HG02870 (cell line): ENCODE results near the gene TRIM33.
"Not testable (repeated sequence)": the region's sequence is repeated elsewhere in the genome, so short reads cannot be mapped to it uniquely, and the experiment has no call there.

Experiments used
- ATAC-seq: cut with Tn5 transposase; IDR thresholded peaks from one replicate; pipeline ENCODE4 v1.9.1; 2021; ENCODE audit warnings: mild to moderate bottlenecking, moderate library complexity; ENCODE audit not compliant: unreplicated experiment

Gene TRIM33

GRCh38 chr1:114510274-114511031 lies 550 bp downstream of the TRIM33 start:
- ATAC-seq = peak; percentile 41

- ATAC-seq = no peak
Measured at GRCh38 chr1:114509596-114510273, 1.3 kb downstream of the TRIM33 start.

GRCh38 chr1:114508386-114508898 lies 2.6 kb downstream of the TRIM33 start:
- no peak for ATAC-seq

GRCh38 chr1:114507513-114507912 lies 3.5 kb downstream of the TRIM33 start:
- ATAC-seq = no peak

GRCh38 chr1:114505148-114505561 lies 5.8 kb downstream of the TRIM33 start:
- ATAC-seq = no peak

- no peak for ATAC-seq
Measured at GRCh38 chr1:114503916-114504422, 7.0 kb downstream of the TRIM33 start.

- ATAC-seq = no peak
Measured at GRCh38 chr1:114502080-114502479, 8.9 kb downstream of the TRIM33 start.

GRCh38 chr1:114499478-114499877 lies 11.5 kb downstream of the TRIM33 start:
- ATAC-seq = no peak

- ATAC-seq = no peak
Measured at GRCh38 chr1:114496089-114496488, 14.9 kb downstream of the TRIM33 start.

GRCh38 chr1:114495486-114495885 lies 15.5 kb downstream of the TRIM33 start:
- ATAC-seq = no peak

- ATAC-seq = no peak
Measured at GRCh38 chr1:114492978-114493377, 18.0 kb downstream of the TRIM33 start.

GRCh38 chr1:114490274-114490693 lies 20.7 kb downstream of the TRIM33 start:
- ATAC-seq = no peak

- ATAC-seq = no peak
Measured at GRCh38 chr1:114488739-114489138, 22.3 kb downstream of the TRIM33 start.

GRCh38 chr1:114485286-114485685 lies 25.7 kb downstream of the TRIM33 start:
- no peak for ATAC-seq

GRCh38 chr1:114482585-114482984 lies 28.4 kb downstream of the TRIM33 start:
- ATAC-seq = no peak

GRCh38 chr1:114479636-114480035 lies 31.4 kb downstream of the TRIM33 start:
- ATAC-seq = not testable (repeated sequence)

- no peak for ATAC-seq
Measured at GRCh38 chr1:114479134-114479533, 31.9 kb downstream of the TRIM33 start.

- ATAC-seq = no peak
Measured at GRCh38 chr1:114473796-114474195, 37.2 kb downstream of the TRIM33 start.

- ATAC-seq = no peak
Measured at GRCh38 chr1:114472408-114472807, 38.6 kb downstream of the TRIM33 start.

- ATAC-seq = no peak
Measured at GRCh38 chr1:114470681-114471080, 40.3 kb downstream of the TRIM33 start.

- no peak for ATAC-seq
Measured at GRCh38 chr1:114468710-114469468, 42.1 kb downstream of the TRIM33 start.
